Neural progenitor cell (in vitro differentiated cells): ENCODE data around the gene ZNF784. TPM values are rescaled to one million over a fixed set of nuclear protein-coding genes. Genes with fewer than 3 reads are reported as not detected.
A peak's percentile ranks its signal among the peaks of the same experiment; 100 is the strongest.

Source experiments
- DNase-seq: peaks from one replicate; pipeline ENCODE4 v3.0.0-alpha.2; 2016; ENCODE audit warnings: low spot score
- H2AFZ ChIP-seq: fragments of 200-600 bp; sonication (generic); replicated peaks from 2 replicates; pipeline ENCODE4 v1.6.1; 2016; ENCODE audit warnings: antibody characterized with exemption
- H3F3A ChIP-seq: fragments of 200-600 bp; sonication (generic); 2 replicates; pipeline ENCODE4 v1.6.1; 2016; ENCODE audit warnings: antibody characterized with exemption, low read depth
- H3K27ac ChIP-seq: fragments of 200-600 bp; sonication (generic); 2 replicates; pipeline ENCODE4 v1.5.1; 2016; ENCODE audit warnings: mild to moderate bottlenecking
- H3K27me3 ChIP-seq: fragments of 200-600 bp; sonication (generic); 2 replicates; pipeline ENCODE4 v1.6.1; 2016; ENCODE audit warnings: mild to moderate bottlenecking, moderate library complexity
- H3K36me3 ChIP-seq: fragments of 200-600 bp; sonication (generic); 2 replicates; pipeline ENCODE4 v1.5.1; 2016
- H3K4me1 ChIP-seq: fragments of 200-600 bp; sonication (generic); 2 replicates; pipeline ENCODE4 v1.6.1; 2016; ENCODE audit warnings: mixed run types
- H3K4me2 ChIP-seq: fragments of 200-600 bp; sonication (generic); 2 replicates; pipeline ENCODE4 v1.6.1; 2016
- H3K4me3 ChIP-seq: fragments of 200-600 bp; sonication (generic); 2 replicates; pipeline ENCODE4 v1.5.1; 2016
- H3K79me2 ChIP-seq: fragments of 200-600 bp; sonication (generic); 2 replicates; pipeline ENCODE4 v1.6.1; 2016; ENCODE audit warnings: low read depth
- H3K9ac ChIP-seq: fragments of 200-600 bp; sonication (generic); 2 replicates; pipeline ENCODE4 v1.6.1; 2016
- H3K9me3 ChIP-seq: fragments of 200-600 bp; sonication (generic); 2 replicates; pipeline ENCODE4 v1.5.1; 2016; ENCODE audit warnings: low read depth
- H4K20me1 ChIP-seq: fragments of 200-600 bp; sonication (generic); 2 replicates; pipeline ENCODE4 v1.6.1; 2016; ENCODE audit warnings: low read depth
- H3K27ac Mint-ChIP-seq: 3 replicates; pipeline ENCODE4 v1.8.0; 2021; ENCODE audit warnings: mixed read lengths
- H3K27me3 Mint-ChIP-seq: 2 replicates; pipeline ENCODE4 v1.8.0; 2022; ENCODE audit warnings: low read depth, mild to moderate bottlenecking, inconsistent platforms, moderate library complexity, mixed read lengths; ENCODE audit not compliant: insufficient read depth
- H3K36me3 Mint-ChIP-seq: 3 replicates; pipeline ENCODE4 v1.8.0; 2021; ENCODE audit warnings: mixed read lengths
- H3K4me1 Mint-ChIP-seq: 3 replicates; pipeline ENCODE4 v1.8.0; 2021; ENCODE audit warnings: mixed read lengths
- H3K4me3 Mint-ChIP-seq: 3 replicates; pipeline ENCODE4 v1.8.0; 2021; ENCODE audit warnings: mild to moderate bottlenecking, moderate library complexity, mixed read lengths
- H3K9me3 Mint-ChIP-seq: 3 replicates; pipeline ENCODE4 v1.8.0; 2020; ENCODE audit warnings: mixed read lengths
- CTCF ChIP-seq: fragments of 200-600 bp; sonication (generic); IDR thresholded peaks from 2 replicates; pipeline ENCODE4 v1.5.1; 2017; ENCODE audit warnings: antibody characterized with exemption, mild to moderate bottlenecking
- EZH2 ChIP-seq: fragments of 200-600 bp; sonication (generic); IDR thresholded peaks from 2 replicates; pipeline ENCODE4 v1.6.1; 2017; ENCODE audit warnings: antibody characterized with exemption, mild to moderate bottlenecking, moderate library complexity
- EZH2phosphoT487 ChIP-seq: fragments of 200-600 bp; sonication (generic); IDR thresholded peaks from 2 replicates; pipeline ENCODE4 v1.6.1; 2017; ENCODE audit warnings: antibody characterized with exemption
- total RNA-seq: library from RNA; depleted of rRNA; stranded (reverse); fragments of >200 nt; gene quantifications from 2 replicates; pipeline ENCODE4 v1.2.3, GENCODE V29; 2015; ENCODE audit warnings: low replicate concordance

Gene ZNF784
- total RNA-seq, 1 donor from 2014 or later: 3.9 TPM

GRCh38 chr19:55599468-55599841 lies 24.9 kb downstream of the ZNF784 start, which contains the start of gene FIZ1:
Gene FIZ1, minus strand, starts transcription at chr19:55599517. Its CDS starts 1,652 bp downstream, at chr19:55597865.
- peak; percentile 99 for DNase-seq
- Histone ChIP-seq H3K4me3 (peak within 1 kb of the TSS; percentile 73), H3K4me2 (peak within 1 kb of the TSS; percentile 89), H3K36me3 (peaks cover 17% of the 10 kb centered on the region), H4K20me1 (no peaks in the 10 kb centered on the region), H3K27ac (peak within 1 kb of the TSS; percentile 98), H3K9ac (peak within 1 kb of the TSS; percentile 92), H3K27me3 (no peaks in the 10 kb centered on the region), H3K4me1 (peaks cover 6% of the 10 kb centered on the region), H3K79me2 (peaks cover 16% of the 10 kb centered on the region), H3K9me3 (no peaks in the 10 kb centered on the region), H3F3A (peaks cover 58% of the 10 kb centered on the region), H2AFZ (peak within 1 kb of the TSS; percentile 85)
- TF ChIP-seq CTCF (no peak), EZH2phosphoT487 (no peak), EZH2 (no peak)
- Mint-ChIP-seq H3K27ac (peak within 1 kb of the TSS; percentile 100), H3K9me3 (peaks cover 14% of the 10 kb centered on the region), H3K4me1 (peaks cover 30% of the 10 kb centered on the region), H3K4me3 (peak within 1 kb of the TSS; percentile 98), H3K36me3 (peaks cover 38% of the 10 kb centered on the region), H3K27me3 (peaks cover 7% of the 10 kb centered on the region)

- H3K36me3 Mint-ChIP-seq: peaks cover 38% of the 10 kb centered on the region
- Histone ChIP-seq H3K9me3 (no peaks in the 10 kb centered on the region), H3K27ac (peak overlapping the region; percentile 98), H3K9ac (peak overlapping the region; percentile 92), H3K4me1 (peaks cover 6% of the 10 kb centered on the region), H3K36me3 (peaks cover 17% of the 10 kb centered on the region), H3K4me3 (peak overlapping the region; percentile 73), H3F3A (peaks cover 52% of the 10 kb centered on the region), H4K20me1 (no peaks in the 10 kb centered on the region), H2AFZ (no peak overlapping the region), H3K27me3 (no peaks in the 10 kb centered on the region), H3K4me2 (peak overlapping the region; percentile 72), H3K79me2 (peaks cover 16% of the 10 kb centered on the region)
- H3K27me3 Mint-ChIP-seq: peaks cover 7% of the 10 kb centered on the region
- peak overlapping the region; percentile 98 for H3K4me3 Mint-ChIP-seq
- peaks cover 14% of the 10 kb centered on the region for H3K9me3 Mint-ChIP-seq
- peaks cover 29% of the 10 kb centered on the region for H3K4me1 Mint-ChIP-seq
- peak overlapping the region; percentile 8 for H3K27ac Mint-ChIP-seq
- DNase-seq: peak; percentile 96
- no peak for TF ChIP-seq EZH2
- no peak for TF ChIP-seq EZH2phosphoT487
- TF ChIP-seq CTCF: no peak
Observed at GRCh38 chr19:55598719-55599467, 25.5 kb downstream of the ZNF784 start.

GRCh38 chr19:55598034-55598433 lies 26.3 kb downstream of the ZNF784 start:
- Histone ChIP-seq H3K9ac (no peak overlapping the region), H3F3A (peaks cover 44% of the 10 kb centered on the region), H3K4me3 (peak overlapping the region; percentile 73), H3K27ac (peak overlapping the region; percentile 33), H3K4me2 (peak overlapping the region; percentile 55), H3K27me3 (no peaks in the 10 kb centered on the region), H3K36me3 (peaks cover 17% of the 10 kb centered on the region), H2AFZ (no peak overlapping the region), H4K20me1 (no peaks in the 10 kb centered on the region), H3K79me2 (peaks cover 16% of the 10 kb centered on the region), H3K9me3 (no peaks in the 10 kb centered on the region), H3K4me1 (peaks cover 6% of the 10 kb centered on the region)
- Mint-ChIP-seq H3K36me3 (peaks cover 41% of the 10 kb centered on the region), H3K27me3 (peaks cover 7% of the 10 kb centered on the region), H3K9me3 (peaks cover 12% of the 10 kb centered on the region), H3K4me1 (peaks cover 25% of the 10 kb centered on the region), H3K4me3 (peak overlapping the region; percentile 87), H3K27ac (peak overlapping the region; percentile 80)
- TF ChIP-seq CTCF: no peak
- TF ChIP-seq EZH2phosphoT487: no peak
- no peak for TF ChIP-seq EZH2
- DNase-seq: peak; percentile 81
